Measurements from ENCODE around the gene SCYGR1.
"Not testable (repeated sequence)": the region's sequence is repeated elsewhere in the genome, so short reads cannot be mapped to it uniquely, and the experiment has no call there.

The SCYGR1 gene

DNA sequence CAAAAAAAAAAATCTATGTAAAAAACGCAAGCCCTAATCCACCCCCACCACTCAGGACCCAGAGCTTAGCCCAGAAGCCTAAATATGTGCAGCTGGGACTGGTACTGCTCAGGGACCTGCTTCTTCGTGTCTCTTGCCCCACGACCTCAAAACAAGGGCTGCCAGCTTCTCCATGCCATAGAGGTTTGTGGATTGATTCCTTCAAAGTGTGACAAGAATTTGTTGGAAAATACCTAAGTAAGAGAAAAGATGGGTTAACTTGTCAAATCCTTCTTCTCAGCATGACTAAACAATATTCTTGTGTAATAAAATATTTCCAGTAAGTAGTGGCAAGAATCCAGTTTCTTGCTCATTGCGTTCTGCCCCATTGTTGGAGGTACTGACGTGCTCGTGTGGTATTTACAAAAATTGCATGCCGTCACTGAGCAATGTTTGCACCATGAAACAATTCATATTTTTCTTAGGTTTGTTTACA, 825 bp upstream of the SCYGR1 start:
- Histone ChIP-seq H3K9me3 (ENCODE audit: insufficient read depth, low read depth, low read length) (no peaks in the 10 kb centered on the region), H2AFZ (ENCODE audit: low read length) (no peak overlapping the region), H3K27me3 (ENCODE audit: insufficient read depth, low read length, poor library complexity, severe bottlenecking) (no peaks in the 10 kb centered on the region), H3K4me1 (ENCODE audit: insufficient read depth, low read length, poor library complexity, severe bottlenecking) (no peaks in the 10 kb centered on the region), H3K79me2 (ENCODE audit: insufficient read depth, low read length) (no peaks in the 10 kb centered on the region), H3K4me3 (ENCODE audit: low read length, poor library complexity, severe bottlenecking) (no peak overlapping the region), H3K4me2 (ENCODE audit: low read depth, low read length, poor library complexity, severe bottlenecking) (no peak overlapping the region), H3F3A (ENCODE audit: low read depth) (no peaks in the 10 kb centered on the region), H3K9me2 (replicated peaks; ENCODE audit: low read depth, low read length) (no peaks in the 10 kb centered on the region), H3K36me3 (ENCODE audit: insufficient read depth, low read length) (no peaks in the 10 kb centered on the region), H3K9ac (ENCODE audit: low read depth, low read length, poor library complexity, severe bottlenecking) (no peak overlapping the region), H4K20me1 (ENCODE audit: insufficient read depth, low read length, poor library complexity, severe bottlenecking) (no peaks in the 10 kb centered on the region)
- no peak for TF ChIP-seq EZH2phosphoT487 (IDR thresholded peaks at IDR 0.05; ENCODE audit: borderline replicate concordance)
- TF ChIP-seq, protein P1, sequence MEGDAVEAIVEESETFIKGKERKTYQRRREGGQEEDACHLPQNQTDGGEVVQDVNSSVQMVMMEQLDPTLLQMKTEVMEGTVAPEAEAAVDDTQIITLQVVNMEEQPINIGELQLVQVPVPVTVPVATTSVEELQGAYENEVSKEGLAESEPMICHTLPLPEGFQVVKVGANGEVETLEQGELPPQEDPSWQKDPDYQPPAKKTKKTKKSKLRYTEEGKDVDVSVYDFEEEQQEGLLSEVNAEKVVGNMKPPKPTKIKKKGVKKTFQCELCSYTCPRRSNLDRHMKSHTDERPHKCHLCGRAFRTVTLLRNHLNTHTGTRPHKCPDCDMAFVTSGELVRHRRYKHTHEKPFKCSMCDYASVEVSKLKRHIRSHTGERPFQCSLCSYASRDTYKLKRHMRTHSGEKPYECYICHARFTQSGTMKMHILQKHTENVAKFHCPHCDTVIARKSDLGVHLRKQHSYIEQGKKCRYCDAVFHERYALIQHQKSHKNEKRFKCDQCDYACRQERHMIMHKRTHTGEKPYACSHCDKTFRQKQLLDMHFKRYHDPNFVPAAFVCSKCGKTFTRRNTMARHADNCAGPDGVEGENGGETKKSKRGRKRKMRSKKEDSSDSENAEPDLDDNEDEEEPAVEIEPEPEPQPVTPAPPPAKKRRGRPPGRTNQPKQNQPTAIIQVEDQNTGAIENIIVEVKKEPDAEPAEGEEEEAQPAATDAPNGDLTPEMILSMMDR (conservative IDR thresholded peaks at IDR 0.05; ENCODE audit: low read length): no peak

DNA sequence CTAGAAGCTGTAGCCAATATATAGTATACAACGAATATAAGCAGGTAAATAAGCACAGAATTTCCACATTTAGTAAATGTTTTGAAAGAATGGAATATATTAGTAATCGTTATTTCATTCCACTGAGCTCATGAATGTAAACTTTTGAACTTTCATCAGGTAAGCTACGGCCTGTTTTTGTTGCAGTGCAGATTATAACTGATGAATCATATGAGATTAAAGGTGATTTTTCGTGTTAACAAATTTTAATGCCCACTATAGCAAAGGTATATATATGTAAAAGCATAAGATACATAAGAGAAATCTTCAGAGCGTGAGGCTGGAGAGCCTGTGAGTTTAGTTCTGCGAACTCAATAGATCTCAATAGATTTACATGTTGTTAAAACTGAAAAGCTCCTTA, 1.1 kb downstream of the SCYGR1 start:
- Histone ChIP-seq H4K20me1 (ENCODE audit: insufficient read depth, low read length, poor library complexity, severe bottlenecking) (no peaks in the 10 kb centered on the region), H3K79me2 (ENCODE audit: insufficient read depth, low read length) (no peaks in the 10 kb centered on the region), H2AFZ (ENCODE audit: low read length) (no peak overlapping the region), H3K9ac (ENCODE audit: low read depth, low read length, poor library complexity, severe bottlenecking) (no peak overlapping the region), H3F3A (ENCODE audit: low read depth) (no peaks in the 10 kb centered on the region), H3K9me2 (replicated peaks; ENCODE audit: low read depth, low read length) (no peaks in the 10 kb centered on the region), H3K36me3 (ENCODE audit: insufficient read depth, low read length) (no peaks in the 10 kb centered on the region), H3K4me2 (ENCODE audit: low read depth, low read length, poor library complexity, severe bottlenecking) (no peak overlapping the region), H3K27me3 (ENCODE audit: insufficient read depth, low read length, poor library complexity, severe bottlenecking) (no peaks in the 10 kb centered on the region), H3K4me1 (ENCODE audit: insufficient read depth, low read length, poor library complexity, severe bottlenecking) (no peaks in the 10 kb centered on the region), H3K9me3 (ENCODE audit: insufficient read depth, low read depth, low read length) (no peaks in the 10 kb centered on the region), H3K4me3 (ENCODE audit: low read length, poor library complexity, severe bottlenecking) (no peak overlapping the region)
- TF ChIP-seq EZH2phosphoT487 (IDR thresholded peaks at IDR 0.05; ENCODE audit: borderline replicate concordance): no peak
- TF ChIP-seq, protein P1 (conservative IDR thresholded peaks at IDR 0.05; ENCODE audit: low read length): no peak

DNA sequence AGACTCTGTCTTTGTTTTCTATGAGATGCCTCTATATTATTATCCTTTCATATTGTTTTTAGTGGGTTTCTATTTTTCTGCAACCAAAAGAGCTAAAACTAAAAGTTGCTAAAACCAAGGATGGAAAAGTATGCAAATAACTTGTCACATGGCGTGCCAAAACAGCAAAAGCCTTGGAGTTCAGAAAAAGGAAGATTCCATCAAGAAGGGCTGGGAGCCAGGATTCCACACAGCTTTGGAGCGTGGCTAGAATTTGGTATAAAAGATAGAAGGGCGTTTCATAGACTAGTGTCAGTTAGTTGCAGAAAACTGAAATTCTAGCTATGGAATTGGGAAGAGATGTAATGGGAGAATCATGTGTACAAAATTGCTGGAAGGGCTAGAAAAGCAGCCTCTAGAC, 4.1 kb downstream of the SCYGR1 start:
- no peaks in the 10 kb centered on the region for H3K9me2 ChIP-seq (replicated peaks; ENCODE audit: low read depth, low read length)
- H3K4me3 ChIP-seq (ENCODE audit: low read length, poor library complexity, severe bottlenecking): no peak overlapping the region
- no peaks in the 10 kb centered on the region for H3K9me3 ChIP-seq (ENCODE audit: insufficient read depth, low read depth, low read length)
- no peak overlapping the region for H2AFZ ChIP-seq (ENCODE audit: low read length)
- H3K79me2 ChIP-seq (ENCODE audit: insufficient read depth, low read length): no peaks in the 10 kb centered on the region
- H4K20me1 ChIP-seq (ENCODE audit: insufficient read depth, low read length, poor library complexity, severe bottlenecking): no peaks in the 10 kb centered on the region
- no peak overlapping the region for H3K9ac ChIP-seq (ENCODE audit: low read depth, low read length, poor library complexity, severe bottlenecking)
- H3F3A ChIP-seq (ENCODE audit: low read depth): no peaks in the 10 kb centered on the region
- no peaks in the 10 kb centered on the region for H3K36me3 ChIP-seq (ENCODE audit: insufficient read depth, low read length)
- no peaks in the 10 kb centered on the region for H3K4me1 ChIP-seq (ENCODE audit: insufficient read depth, low read length, poor library complexity, severe bottlenecking)
- no peak for TF ChIP-seq EZH2phosphoT487 (IDR thresholded peaks at IDR 0.05; ENCODE audit: borderline replicate concordance)
- TF ChIP-seq, protein P1 (conservative IDR thresholded peaks at IDR 0.05; ENCODE audit: low read length): no peak
- H3K27me3 ChIP-seq (ENCODE audit: insufficient read depth, low read length, poor library complexity, severe bottlenecking): no peaks in the 10 kb centered on the region
- no peak overlapping the region for H3K4me2 ChIP-seq (ENCODE audit: low read depth, low read length, poor library complexity, severe bottlenecking)

DNA sequence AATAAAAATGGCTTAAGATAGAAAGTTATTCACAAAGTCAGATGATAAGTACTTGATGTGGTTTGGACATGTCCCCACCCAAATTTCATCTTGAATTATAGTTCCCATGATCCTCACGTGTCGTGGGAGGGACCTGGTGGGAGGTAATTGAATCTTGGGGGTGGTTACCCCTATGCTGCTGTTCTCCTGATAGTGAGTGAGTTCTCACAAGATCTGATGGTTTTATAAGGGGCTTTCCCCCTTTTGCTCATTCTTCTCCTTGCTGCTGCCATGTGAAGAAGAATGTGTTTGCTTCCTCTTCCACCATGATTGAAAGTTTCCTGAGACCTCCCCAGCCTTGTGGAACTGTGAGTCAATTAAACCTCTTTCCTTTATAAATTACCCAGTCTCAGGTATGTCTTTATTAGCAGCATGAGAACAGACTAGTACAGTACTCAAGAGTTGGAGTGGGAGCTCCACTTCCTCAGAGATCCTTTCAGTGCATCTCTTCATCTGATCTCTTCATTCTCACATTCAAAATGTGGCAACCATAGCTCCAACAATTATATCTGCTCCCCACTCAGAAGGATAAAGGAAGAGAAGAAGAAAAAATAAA, 5.4 kb downstream of the SCYGR1 start:
- H3K9me2 ChIP-seq (replicated peaks; ENCODE audit: low read depth, low read length); H3K4me1 ChIP-seq (ENCODE audit: insufficient read depth, low read length, poor library complexity, severe bottlenecking); H3K36me3 ChIP-seq (ENCODE audit: insufficient read depth, low read length); H3F3A ChIP-seq (ENCODE audit: low read depth); H3K9me3 ChIP-seq (ENCODE audit: insufficient read depth, low read depth, low read length); H3K4me3 ChIP-seq (ENCODE audit: low read length, poor library complexity, severe bottlenecking); H3K9ac ChIP-seq (ENCODE audit: low read depth, low read length, poor library complexity, severe bottlenecking); H3K4me2 ChIP-seq (ENCODE audit: low read depth, low read length, poor library complexity, severe bottlenecking); H3K27me3 ChIP-seq (ENCODE audit: insufficient read depth, low read length, poor library complexity, severe bottlenecking); H4K20me1 ChIP-seq (ENCODE audit: insufficient read depth, low read length, poor library complexity, severe bottlenecking); H2AFZ ChIP-seq (ENCODE audit: low read length); H3K79me2 ChIP-seq (ENCODE audit: insufficient read depth, low read length): not testable (repeated sequence)

All from Loucy (cell line).